Activated gamma-delta T cell (primary cell): ENCODE measurements around the gene CLIP4.

Source experiments
- DNase-seq: peaks from one replicate; lab custom pipeline; 2025; lab: John Stamatoyannopoulos, UW

The CLIP4 gene

DNA sequence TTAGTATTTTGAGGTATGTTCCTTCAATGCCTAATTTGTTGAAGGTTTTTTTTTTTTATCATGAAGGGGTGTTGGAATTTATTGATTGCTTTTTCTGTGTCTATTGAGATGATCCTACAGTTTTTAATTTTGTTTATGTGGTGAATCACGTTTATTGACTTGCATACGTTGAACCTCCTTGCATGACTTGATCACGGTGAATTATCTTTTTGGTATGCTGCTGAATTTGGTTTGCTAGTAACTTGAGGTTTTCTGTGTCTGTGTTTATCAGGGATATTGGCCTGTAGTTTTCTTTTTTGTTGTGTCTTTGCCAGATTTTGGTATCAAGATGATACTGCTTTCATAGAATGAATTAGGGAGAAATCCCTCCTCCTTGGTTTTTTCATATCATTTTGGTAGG is 23.9 kb downstream of the CLIP4 start:
- no peak for DNase-seq

DNA sequence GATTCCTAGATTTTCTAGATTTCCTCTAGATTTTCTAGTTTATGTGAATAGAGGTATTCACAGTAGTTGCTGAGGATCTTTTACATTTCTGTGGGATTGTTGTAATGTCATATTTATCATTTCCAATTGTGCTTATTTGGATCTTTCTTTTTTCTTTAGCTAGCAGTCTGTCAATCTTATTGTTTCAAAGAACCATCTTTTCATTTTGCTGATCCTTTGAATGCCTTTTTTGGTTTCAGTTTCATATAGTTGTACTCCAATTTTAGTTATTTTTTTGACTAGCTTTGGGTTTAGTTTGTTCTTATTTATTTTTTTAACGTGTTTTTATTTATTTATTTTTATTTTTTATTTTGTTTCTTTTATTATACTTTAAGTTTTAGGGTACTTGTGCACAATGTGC is 24.5 kb downstream of the CLIP4 start:
- DNase-seq, result no peak

DNA sequence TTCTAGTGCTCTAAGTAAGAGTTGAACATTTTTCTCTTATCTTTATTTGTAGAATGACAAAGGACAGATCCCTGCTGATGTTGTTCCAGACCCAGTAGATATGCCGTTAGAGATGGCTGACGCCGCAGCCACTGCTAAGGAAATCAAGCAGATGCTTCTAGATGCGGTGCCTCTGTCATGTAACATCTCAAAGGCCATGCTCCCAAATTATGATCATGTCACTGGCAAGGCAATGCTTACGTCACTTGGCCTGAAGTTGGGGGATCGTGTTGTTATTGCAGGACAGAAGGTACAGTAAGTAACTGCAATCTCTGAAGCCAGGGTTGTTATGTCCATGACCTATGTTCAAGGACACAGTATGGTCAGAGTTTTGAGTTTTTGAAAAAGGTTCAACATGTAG is 28.4 kb downstream of the CLIP4 start:
- DNase-seq, result no peak

DNA sequence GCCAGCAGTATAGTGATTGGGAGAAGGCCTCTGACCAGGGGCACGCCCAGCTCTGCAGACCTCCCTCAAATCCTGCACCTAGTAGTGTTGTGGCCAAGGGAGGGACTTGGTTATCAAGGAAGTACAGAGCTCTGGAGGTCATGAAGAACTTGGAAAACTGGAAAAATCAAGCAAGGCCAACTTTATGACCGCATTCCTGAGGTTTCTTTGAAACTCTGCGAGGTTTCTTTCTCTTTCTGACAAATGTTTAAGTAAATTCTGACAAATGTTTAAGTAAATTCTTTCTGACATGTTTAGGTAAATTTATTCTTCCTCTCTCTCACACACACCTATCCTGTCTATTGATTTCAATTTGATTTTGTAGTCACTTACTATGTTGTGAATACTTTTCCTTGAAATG is 31.0 kb downstream of the CLIP4 start:
- no peak for DNase-seq

DNA sequence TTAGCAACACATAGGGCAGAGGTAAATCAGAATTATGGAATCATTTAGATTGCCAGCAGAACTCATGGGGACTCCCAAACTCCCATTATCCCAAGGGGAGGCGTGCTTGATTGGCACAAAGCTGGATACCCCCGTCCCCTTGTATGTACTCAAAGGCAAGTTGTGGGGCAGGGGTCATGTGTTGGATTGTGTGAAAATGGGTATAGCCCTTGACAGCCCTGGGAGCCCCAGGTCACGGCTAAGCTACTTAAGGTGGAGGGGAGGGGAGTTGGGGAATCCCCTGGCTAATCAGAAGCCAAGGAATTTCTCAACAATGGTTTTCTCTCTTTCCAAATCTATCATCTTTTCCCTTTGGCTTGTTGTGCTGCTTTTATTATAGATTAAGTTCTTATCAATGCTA is 32.7 kb downstream of the CLIP4 start:
- no peak for DNase-seq

DNA sequence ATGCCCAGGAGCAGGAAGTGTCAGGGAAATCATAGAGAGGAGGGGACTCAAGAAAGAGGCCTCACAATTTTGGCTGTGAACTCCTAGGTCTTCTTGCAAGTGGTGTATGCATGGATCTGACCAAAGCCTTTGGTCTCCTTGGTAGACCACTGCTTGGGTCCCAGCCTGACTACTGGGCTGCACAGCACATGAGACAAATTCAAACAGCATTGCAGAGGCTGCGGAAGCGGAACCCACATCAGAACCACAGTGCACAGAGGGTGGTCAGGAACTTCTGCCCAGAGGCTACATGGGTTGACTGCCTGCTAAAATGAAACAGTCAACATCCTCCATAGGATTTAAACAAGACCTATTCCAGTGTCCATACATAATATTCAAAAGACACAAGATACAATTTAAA is 39.4 kb downstream of the CLIP4 start:
- DNase-seq, result no peak

DNA sequence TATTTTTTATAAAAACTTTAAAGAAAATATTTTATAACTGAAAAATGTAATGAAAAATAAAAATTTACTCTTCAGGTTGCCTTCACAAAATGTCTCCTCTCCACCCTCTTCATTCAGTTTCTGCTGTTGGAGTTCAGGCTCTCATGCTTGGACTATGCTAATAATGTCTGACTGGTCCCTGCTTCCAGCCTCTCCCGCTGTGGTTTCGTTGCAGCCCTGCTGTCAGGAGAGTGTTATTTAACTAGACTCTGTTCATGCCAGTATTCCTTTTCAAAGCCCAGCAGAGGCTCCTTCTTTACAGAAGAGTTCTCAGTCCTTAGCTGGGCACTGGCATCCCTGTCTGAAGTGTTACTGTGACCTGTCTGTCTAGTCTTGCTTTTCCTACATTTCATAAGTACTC is 40.4 kb downstream of the CLIP4 start:
- no peak for DNase-seq

DNA sequence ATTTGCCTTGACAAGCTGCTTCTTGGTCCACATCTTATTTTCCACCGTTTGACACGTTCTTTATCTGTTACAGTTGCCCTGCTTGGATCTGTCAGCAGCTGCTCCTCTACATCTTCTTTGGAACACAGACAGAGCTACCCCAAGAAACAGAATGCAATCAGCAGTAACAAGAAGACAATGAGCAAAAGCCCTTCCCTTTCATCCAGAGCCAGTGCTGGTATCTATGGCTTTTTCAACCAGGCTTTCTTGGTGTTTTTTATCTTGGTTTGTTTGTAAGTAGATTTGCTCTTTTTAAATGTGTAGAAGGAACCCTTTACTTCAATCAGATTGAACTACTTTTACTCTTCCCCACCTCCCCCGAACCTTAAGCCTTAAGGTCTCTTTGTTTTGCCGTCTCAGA is 41.9 kb downstream of the CLIP4 start:
- DNase-seq, result no peak

DNA sequence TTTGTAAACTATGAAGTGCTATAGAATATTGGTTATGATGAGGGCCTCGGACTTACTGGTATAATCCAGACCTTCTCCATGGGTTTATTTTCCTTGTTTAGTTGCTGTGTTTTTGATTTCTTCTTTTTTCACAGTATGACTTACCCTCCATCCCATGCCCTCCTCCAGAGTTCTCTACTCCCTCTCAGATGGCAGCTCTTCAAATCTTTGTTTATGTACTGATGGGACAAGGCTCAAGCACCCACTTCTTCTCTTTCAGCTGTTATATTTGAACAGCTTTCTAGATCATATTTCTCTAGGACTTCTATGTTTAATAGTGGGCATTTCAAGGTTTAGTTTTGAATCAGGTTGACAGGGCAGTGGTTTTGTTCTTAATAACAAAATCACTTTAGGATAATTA is 43.9 kb downstream of the CLIP4 start:
- no peak for DNase-seq

DNA sequence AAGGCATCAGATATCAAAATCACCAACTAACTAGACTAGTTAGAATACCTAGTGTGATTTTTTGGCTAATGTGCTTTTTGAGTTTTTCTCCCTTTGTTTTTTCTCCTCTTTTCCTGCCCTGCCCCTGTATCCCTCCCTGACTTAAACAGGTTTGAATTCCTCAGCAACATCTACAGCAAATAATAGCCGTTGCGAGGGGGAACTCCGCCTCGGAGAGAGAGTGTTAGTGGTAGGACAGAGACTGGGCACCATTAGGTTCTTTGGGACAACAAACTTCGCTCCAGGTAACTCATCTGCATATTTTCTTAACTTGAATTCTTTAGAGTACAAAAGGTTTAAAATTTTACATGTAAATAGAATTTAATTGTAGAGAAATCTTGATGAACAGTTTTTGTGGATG is 45.0 kb downstream of the CLIP4 start:
- DNase-seq, result no peak

DNA sequence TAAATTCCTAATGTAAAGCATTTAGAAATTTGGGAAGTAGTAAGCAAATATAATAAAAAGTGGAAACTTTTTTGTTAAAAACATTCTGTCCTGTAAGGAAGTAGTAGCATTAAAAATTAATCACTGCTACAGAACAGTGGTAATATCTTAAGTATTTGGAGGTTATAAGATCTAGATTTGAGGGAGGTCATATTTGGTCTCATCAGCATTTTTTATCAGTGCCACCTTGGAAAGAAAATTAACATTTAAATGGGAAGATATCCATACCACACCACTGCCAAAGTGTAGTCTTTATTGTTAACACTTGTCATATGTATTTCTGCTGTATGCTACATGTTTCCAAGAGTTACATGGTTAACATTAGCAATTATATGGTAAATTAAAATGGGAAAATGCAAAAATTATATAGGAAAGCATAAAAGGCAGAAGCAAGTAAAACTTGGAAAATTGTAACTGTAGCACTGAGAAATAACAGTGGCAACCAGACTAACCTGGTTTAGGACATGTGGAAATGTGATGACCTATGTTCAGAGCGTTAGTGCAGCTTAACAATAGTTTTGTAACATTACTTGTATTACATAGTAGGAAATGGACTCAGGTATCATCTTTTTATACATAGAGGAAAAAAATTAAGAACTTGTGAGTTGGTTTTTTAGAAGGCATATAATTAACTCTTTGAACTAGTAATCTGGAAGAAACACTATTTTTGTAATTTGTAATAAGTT is 47.2 kb downstream of the CLIP4 start:
- no peak for DNase-seq

DNA sequence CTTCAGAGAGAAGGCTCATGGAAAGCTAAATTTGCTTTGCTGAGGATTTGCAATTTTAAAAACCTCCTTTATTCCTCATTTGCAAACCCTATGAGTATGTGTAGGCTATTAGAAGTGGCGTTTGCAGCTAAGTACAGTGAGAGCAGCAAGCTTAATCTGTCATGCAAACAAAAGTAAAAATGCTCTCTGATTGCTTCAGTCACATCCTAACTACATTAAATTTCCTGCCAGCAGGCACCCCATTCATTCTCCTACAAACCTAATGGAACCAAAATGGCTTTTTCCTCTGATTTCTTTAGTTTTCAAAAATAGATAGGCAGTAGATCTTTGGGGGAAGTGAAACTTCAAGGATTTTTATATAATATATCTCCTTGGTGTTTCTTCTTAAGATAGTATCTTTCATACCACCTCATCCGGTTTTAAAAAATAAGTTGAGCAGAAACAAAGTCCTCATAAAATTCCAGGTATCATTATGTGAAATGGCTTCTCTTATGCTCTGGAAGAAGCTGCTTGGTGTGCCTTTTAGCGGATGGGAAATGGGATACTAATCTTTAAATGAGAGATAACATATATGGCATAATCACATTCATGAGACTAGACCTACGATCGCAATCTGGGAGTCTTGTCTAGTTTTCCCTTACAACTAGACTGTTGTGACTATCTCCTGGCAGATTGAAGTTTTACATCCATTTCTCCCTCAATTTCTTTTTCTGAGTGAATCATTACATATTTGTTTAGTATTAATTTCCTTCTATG is 49.1 kb downstream of the CLIP4 start:
- DNase-seq, result no peak

DNA sequence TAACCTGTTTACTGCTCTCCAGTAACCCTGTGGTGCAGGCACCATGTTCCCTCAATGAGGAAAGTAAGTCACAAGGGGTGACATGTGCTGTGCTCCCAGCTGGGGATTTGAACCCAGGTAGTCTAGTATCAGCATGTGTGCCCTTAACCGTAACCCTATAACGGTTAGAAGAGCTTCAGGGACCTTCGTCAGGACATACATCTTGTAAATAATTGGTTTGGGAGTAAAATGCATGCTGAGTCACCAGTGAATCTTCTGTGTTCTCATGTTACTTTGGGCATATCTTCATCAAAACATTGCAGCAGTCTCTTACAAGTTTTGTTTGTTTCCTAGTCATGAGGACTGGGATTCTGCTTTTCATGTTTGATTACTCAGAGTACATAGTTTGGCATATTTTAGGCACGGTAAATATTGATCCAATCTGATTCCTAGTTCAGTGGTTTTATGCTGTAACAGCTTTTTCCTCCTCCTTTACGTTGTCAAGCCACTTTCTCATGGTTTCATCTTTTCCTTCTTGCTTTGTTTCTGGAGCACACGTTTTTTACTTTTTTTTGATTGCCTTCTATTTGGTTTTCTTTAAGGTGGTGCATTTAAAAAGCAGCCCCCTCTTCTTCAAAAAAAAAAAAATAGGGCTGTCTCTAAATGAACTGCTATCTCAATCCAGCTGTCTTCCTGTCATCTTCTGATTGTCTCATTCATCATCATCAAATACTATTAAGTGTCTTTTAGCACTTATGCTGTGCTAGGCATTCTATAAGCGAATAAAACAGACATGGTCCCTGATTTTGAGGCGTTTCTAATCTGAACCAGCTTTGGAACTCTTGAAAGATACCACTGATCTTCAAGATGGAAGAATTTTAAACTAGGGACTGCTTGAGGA is 50.4 kb downstream of the CLIP4 start:
- no peak for DNase-seq

DNA sequence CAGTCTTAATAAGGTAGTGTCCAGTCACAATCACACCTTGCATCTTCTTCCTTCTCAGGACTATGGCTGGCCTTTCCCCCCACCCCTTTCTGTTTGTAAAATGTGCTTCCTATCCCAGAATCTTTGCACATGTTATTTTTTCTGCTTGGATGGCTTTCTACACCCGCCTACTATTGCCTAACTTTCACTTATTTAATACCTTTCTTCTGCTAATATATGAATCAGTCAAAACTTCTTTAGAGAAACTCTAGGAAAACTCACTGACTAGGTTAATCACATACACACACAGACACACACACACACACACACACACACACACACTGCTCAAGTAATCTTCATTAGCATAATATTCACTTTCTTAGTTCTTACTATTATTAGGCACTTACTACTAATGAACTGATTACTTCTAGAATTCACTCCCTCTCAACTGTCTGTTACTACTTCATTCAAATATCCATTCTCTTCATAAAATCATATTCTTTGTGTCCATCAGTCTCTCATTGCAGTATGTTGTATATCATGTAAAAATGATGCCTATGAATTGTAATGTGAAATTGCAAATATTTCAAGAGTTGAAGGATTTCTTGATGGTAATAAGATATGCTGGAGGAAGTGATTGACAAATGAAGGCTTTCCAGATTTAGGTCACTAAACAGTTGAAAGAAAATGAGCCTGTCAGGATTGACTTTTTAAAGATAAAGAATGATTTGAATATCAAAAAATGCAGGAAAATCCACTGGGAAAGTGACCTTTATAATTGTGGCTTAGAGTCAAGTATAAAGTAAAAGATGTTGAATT is 51.2 kb downstream of the CLIP4 start:
- DNase-seq, result no peak

DNA sequence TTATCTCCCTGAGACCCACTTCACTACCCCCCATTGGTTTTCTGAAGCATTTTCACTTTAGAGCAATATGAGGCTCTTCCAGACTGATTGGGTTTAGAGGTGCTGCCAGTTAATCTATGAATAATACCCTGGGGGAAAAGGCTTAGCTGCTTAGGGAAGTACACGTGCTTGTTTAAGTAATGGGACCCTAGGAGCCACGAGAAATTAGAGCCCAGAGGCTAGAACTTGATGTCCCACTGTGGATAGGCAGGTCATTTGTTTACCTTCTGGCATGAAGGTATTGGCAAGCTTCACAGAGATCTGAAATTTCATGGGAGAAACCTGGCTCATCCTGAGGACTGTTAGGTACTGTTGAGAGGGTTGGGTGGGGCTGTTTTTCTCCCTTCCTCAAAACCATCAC is 59.7 kb downstream of the CLIP4 start:
- DNase-seq, result no peak

DNA sequence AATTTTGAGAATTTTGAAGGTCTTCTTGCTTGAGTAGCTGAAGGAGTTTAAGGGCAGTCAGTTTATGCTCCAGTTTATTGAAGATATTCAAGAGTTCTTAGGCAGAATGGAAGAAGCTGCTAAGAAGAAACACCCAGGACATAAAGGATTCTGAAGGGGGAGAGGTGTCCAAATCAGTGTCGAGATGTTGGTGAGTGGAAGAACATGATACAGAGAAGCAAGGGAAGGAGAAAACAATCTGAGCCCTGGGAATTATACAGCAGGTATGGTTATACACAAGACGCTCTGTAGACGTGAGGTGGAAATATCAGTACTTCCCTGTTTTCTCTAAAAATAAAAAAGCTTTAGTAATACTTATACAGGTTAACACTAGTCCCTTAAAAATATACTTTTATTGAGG is 60.1 kb downstream of the CLIP4 start:
- no peak for DNase-seq

DNA sequence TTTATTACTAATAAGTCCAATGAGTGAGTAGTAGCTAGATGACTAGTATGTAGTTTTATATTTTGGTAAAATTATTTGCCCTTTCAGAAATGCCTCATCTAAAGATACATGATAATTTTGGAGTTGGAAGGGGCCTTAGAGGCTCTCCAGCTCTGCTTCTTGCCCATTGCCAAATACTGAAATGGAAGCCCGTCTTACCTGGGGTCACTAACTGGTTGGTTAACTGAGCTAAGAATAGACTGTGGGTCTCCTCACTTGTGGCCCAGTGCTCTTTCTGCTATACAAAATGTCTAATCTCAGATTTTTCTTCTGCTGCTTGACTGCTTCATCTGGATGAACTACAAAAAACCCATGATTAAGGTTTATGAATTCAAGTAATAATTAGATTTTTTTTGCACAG is 67.1 kb downstream of the CLIP4 start:
- no peak for DNase-seq

DNA sequence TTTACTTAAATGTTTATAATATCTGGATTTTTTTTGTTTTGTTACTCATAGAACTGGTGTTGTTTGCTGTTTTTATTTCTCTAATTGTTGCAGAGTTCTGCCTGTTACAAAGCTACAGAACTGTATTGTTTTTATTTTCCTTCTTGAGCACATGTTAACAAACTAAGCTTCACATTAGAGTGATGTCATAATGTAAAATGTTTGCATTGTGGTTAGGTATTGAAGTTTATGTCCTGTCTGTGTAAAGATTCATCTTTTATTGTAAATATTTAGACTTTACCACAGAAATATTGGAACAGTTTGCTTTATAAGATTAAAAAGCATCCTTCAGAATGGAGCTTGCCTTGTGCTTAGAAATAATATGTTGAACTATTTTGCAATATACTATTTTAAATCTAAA is 67.7 kb downstream of the CLIP4 start:
- no peak for DNase-seq

DNA sequence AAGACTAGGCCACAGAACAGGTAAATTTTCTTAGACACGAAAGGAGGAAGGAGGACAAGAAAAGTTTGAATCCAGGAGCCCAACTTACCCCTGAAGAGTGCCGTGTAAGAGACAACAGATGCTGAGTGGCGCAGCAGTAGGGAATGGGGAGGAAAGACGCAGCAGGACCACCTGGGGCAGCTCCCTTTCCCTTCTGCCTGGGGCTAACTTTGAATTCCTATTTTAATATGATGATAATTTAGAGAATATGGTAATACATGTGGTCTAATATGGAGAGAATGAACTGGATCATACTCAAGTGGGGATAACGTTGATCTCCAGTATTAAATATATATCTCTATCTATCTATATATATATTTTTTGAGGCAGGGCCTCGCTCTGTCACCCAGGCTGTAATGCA is 69.3 kb downstream of the CLIP4 start:
- DNase-seq, result no peak

DNA sequence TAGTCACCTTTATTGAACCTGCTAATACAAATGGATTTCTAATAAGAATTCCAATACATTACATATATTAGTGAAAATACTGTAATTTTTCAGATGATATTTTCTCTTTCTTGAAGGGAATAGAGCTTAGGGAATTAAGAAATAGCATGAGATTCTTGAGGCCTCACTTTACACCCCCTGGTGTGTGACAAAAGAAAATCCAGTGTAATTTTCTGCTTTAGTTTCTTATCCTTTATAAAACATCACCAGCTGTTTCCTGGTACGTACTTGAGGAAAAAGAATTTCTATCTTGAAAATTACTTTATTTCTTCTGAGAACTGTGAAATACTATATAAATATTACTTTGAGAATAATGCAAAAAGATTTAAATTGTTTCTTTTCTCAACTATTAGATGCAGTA is 71.6 kb downstream of the CLIP4 start:
- no peak for DNase-seq

DNA sequence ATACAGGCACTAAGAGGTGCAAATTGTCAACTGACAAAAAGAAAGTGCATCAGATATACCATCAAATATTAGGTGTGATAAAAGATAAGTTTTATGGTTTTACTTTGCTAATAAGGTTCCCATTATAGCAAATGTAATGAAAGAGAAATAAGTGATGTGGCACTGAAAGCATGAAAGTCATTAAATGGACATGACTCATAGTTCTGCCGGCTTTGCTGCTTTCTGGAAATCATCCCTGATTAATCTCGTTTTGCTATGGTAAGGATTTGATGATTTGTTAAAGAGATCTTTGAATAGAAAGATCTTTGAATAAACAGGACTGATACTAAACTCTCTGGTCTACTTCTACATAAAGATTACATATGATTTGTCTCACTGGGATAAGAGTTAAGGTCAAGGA is 72.7 kb downstream of the CLIP4 start:
- DNase-seq, result no peak

DNA sequence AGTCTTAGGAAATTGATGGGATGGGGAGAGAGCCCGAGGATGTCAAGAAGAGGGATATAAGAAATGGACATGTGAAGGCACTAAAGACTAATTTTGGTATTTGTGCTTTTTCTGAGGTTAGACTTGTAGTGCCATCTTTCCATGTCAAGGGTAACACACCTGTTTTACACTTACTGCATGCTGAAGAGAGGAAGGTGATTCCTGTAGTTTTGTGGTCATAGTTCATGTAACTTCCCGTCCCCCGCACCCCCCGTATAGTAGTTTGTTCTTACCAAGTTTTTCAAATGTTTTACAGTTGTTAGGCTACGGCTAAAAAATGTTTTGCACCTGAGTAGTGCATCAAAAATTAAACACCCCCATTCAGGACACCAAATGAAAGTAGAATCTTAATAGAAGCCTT is 73.8 kb downstream of the CLIP4 start:
- DNase-seq, result no peak
